H9 (cell line): Measurements from ENCODE around the gene HNRNPA3. TPM values are rescaled to one million over a fixed set of nuclear protein-coding genes. Genes with fewer than 3 reads are reported as not detected.
A peak's percentile ranks its signal among the peaks of the same experiment; 100 is the strongest.

Experiments
- DNase-seq: peaks from one replicate; pipeline ENCODE4 v3.0.0-alpha.2; 2017
- H2AFZ ChIP-seq: one replicate; pipeline ENCODE4 v1.6.1; 2013; ENCODE audit warnings: mild to moderate bottlenecking, low read length, control low read depth, moderate library complexity
- H2AK5ac ChIP-seq: 2 replicates; pipeline ENCODE4 v1.6.1; 2013; ENCODE audit warnings: low read length, control low read depth, mixed read lengths; ENCODE audit not compliant: insufficient read length
- H2BK120ac ChIP-seq: one replicate; pipeline ENCODE4 v1.6.1; 2013; ENCODE audit warnings: low read depth, mild to moderate bottlenecking, low read length, control low read depth, inconsistent platforms; ENCODE audit not compliant: poor library complexity, severe bottlenecking
- H2BK12ac ChIP-seq: 2 replicates; pipeline ENCODE4 v1.6.1; 2013; ENCODE audit warnings: low read length, control low read depth, mixed read lengths, low read depth; ENCODE audit not compliant: insufficient read length
- H2BK15ac ChIP-seq: 2 replicates; pipeline ENCODE4 v1.6.1; 2013; ENCODE audit warnings: low read depth, low read length, control low read depth
- H2BK20ac ChIP-seq: one replicate; pipeline ENCODE4 v1.6.1; 2013; ENCODE audit warnings: low read depth, mild to moderate bottlenecking, low read length, control low read depth, inconsistent platforms; ENCODE audit not compliant: poor library complexity, severe bottlenecking
- H2BK5ac ChIP-seq: 2 replicates; pipeline ENCODE4 v1.6.1; 2013; ENCODE audit warnings: low read length, control low read depth, mixed read lengths; ENCODE audit not compliant: insufficient read length
- H3K14ac ChIP-seq: 2 replicates; pipeline ENCODE4 v1.6.1; 2013; ENCODE audit warnings: low read length, control low read depth; ENCODE audit not compliant: insufficient read depth
- H3K18ac ChIP-seq: 2 replicates; pipeline ENCODE4 v1.6.1; 2013; ENCODE audit warnings: low read depth, mild to moderate bottlenecking, mixed read lengths, low read length, control low read depth; ENCODE audit not compliant: insufficient read length
- H3K23ac ChIP-seq: 2 replicates; pipeline ENCODE4 v1.6.1; 2013; ENCODE audit warnings: low read length, control low read depth, mixed read lengths, low read depth; ENCODE audit not compliant: insufficient read length
- H3K23me2 ChIP-seq: 2 replicates; pipeline ENCODE4 v1.6.1; 2013; ENCODE audit warnings: low read depth, mild to moderate bottlenecking, mixed read lengths, low read length, control low read depth; ENCODE audit not compliant: insufficient read length, poor library complexity, severe bottlenecking
- H3K27ac ChIP-seq: 2 replicates; pipeline ENCODE4 v1.5.1; 2013; ENCODE audit warnings: low read length, control low read depth, mixed read lengths, low read depth; ENCODE audit not compliant: insufficient read length
- H3K27me3 ChIP-seq: 2 replicates; pipeline ENCODE4 v1.6.1; 2013; ENCODE audit warnings: low read length, control low read depth, inconsistent platforms; ENCODE audit not compliant: insufficient read depth
- H3K4ac ChIP-seq: 2 replicates; pipeline ENCODE4 v1.6.1; 2013; ENCODE audit warnings: low read depth, mild to moderate bottlenecking, control low read depth, inconsistent platforms, low read length, moderate library complexity
- H3K4me1 ChIP-seq: 2 replicates; pipeline ENCODE4 v1.6.1; 2013; ENCODE audit warnings: low read length, control low read depth, inconsistent platforms; ENCODE audit not compliant: insufficient read depth
- H3K4me2 ChIP-seq: 2 replicates; pipeline ENCODE4 v1.6.1; 2013; ENCODE audit warnings: low read length, control low read depth, mixed read lengths; ENCODE audit not compliant: insufficient read length, insufficient read depth
- H3K56ac ChIP-seq: 2 replicates; pipeline ENCODE4 v1.6.1; 2013; ENCODE audit warnings: low read depth, mild to moderate bottlenecking, mixed read lengths, low read length, control low read depth; ENCODE audit not compliant: insufficient read length
- H3K79me1 ChIP-seq: 2 replicates; pipeline ENCODE4 v1.6.1; 2013; ENCODE audit warnings: low read depth, mild to moderate bottlenecking, moderate library complexity, low read length, control low read depth, inconsistent platforms; ENCODE audit not compliant: insufficient read depth, poor library complexity, severe bottlenecking
- H3K79me2 ChIP-seq: 2 replicates; pipeline ENCODE4 v1.6.1; 2013; ENCODE audit warnings: low read length, control low read depth, inconsistent platforms; ENCODE audit not compliant: insufficient read depth
- H3K9ac ChIP-seq: 2 replicates; pipeline ENCODE4 v1.6.1; 2013; ENCODE audit warnings: low read length, control low read depth, mixed read lengths; ENCODE audit not compliant: insufficient read length; ENCODE audit errors: extremely low read depth
- H3K9me3 ChIP-seq: one replicate; pipeline ENCODE4 v1.6.1; 2013; ENCODE audit warnings: low read depth, low read length, inconsistent platforms; ENCODE audit not compliant: control insufficient read depth
- H3T11ph ChIP-seq: one replicate; pipeline ENCODE4 v1.6.1; 2013; ENCODE audit warnings: mild to moderate bottlenecking, low read length, control low read depth, inconsistent platforms
- H4K20me1 ChIP-seq: one replicate; pipeline ENCODE4 v1.6.1; 2013; ENCODE audit not compliant: control insufficient read depth, insufficient read length, insufficient read depth
- H4K5ac ChIP-seq: 2 replicates; pipeline ENCODE4 v1.6.1; 2013; ENCODE audit warnings: low read depth, mild to moderate bottlenecking, mixed read lengths, low read length, control low read depth; ENCODE audit not compliant: insufficient read length
- H4K8ac ChIP-seq: replicated peaks from 2 replicates; pipeline ENCODE4 v1.6.1; 2013; ENCODE audit warnings: low read length, control low read depth, mixed read lengths, low read depth; ENCODE audit not compliant: insufficient read length
- H4K91ac ChIP-seq: 2 replicates; pipeline ENCODE4 v1.6.1; 2013; ENCODE audit warnings: low read depth, mild to moderate bottlenecking, moderate library complexity, mixed read lengths, low read length, control low read depth; ENCODE audit not compliant: insufficient read length
- H3K27ac Mint-ChIP-seq, 3 experiments: 2 replicates in 2 of 3; 3 replicates in 1 of 3; pipeline ENCODE4 v1.8.0; 2020 to 2021; ENCODE audit warnings: mixed read lengths in 3 of 3, mild to moderate bottlenecking in 1 of 3, moderate library complexity in 1 of 3
- H3K27me3 Mint-ChIP-seq: 2 replicates; pipeline ENCODE4 v1.8.0; 2021; ENCODE audit warnings: low read depth, mild to moderate bottlenecking, moderate library complexity, mixed read lengths
- H3K36me3 Mint-ChIP-seq, 3 experiments: 2 replicates in 2 of 3; 3 replicates in 1 of 3; pipeline ENCODE4 v1.8.0; 2020 to 2021; ENCODE audit warnings: low read depth in 3 of 3, mixed read lengths in 3 of 3; ENCODE audit not compliant: insufficient read depth in 1 of 3
- H3K4me1 Mint-ChIP-seq, 2 experiments: 2 replicates each; pipeline ENCODE4 v1.8.0; 2020; ENCODE audit warnings: mixed read lengths in 2 of 2
- H3K4me3 Mint-ChIP-seq, 2 experiments: 2 replicates in 1 of 2; 3 replicates in 1 of 2; pipeline ENCODE4 v1.8.0; 2020 to 2021; ENCODE audit warnings: mild to moderate bottlenecking in 2 of 2, mixed read lengths in 2 of 2, moderate library complexity in 1 of 2
- H3K9me3 Mint-ChIP-seq, 2 experiments: 2 replicates in 1 of 2; 3 replicates in 1 of 2; pipeline ENCODE4 v1.8.0; 2020; ENCODE audit warnings: mild to moderate bottlenecking in 2 of 2, mixed read lengths in 2 of 2, moderate library complexity in 1 of 2
- CTCF ChIP-seq: fragments of 200-600 bp; sonication (generic); conservative IDR thresholded peaks from 3 replicates; pipeline ENCODE4 v1.8.0; 2021; ENCODE audit warnings: antibody characterized with exemption, mild to moderate bottlenecking
- WGBS: extraction: QIAGEN DNeasy Blood & Tissue Kit; methylation state at CpG from one replicate; pipeline ENCODE4 v1.1.7; 2013; ENCODE audit warnings: missing lambda C conversion rate, low lambda C conversion rate, mixed read lengths; ENCODE audit not compliant: insufficient read length; ENCODE audit errors: extremely low coverage; 5-methylcytosine and 5-hydroxymethylcytosine counted together
- total RNA-seq: library from RNA; stranded (reverse); gene quantifications from 2 replicates; pipeline ENCODE4 v1.2.1, GENCODE V29; 2021

HNRNPA3 gene
- total RNA-seq, 1 experiment from 2014 or later, result 405 TPM

- no peak overlapping the region for H4K91ac ChIP-seq
- Mint-ChIP-seq H3K27ac (peak overlapping the region; percentile 20 to 95 (median 64); a peak in 5 of 7 replicates), H3K36me3 (no peaks in the 10 kb centered on the region; a peak in 3 of 7 replicates), H3K9me3 (no peaks in the 10 kb centered on the region), H3K4me1 (peaks cover 48 to 52% of the 10 kb centered on the region in 2 experiments), H3K4me3 (no peak overlapping the region), H3K27me3 (no peaks in the 10 kb centered on the region)
- no peaks in the 10 kb centered on the region for H3K9me3 ChIP-seq
- peaks cover 23% of the 10 kb centered on the region for H3K79me2 ChIP-seq
- no peaks in the 10 kb centered on the region for H3K27me3 ChIP-seq
- no peak overlapping the region for H3T11ph ChIP-seq
- no peak overlapping the region for H4K8ac ChIP-seq
- H2AK5ac ChIP-seq, result no peak overlapping the region
- H3K14ac ChIP-seq, result no peak overlapping the region
- no peak overlapping the region for H2BK120ac ChIP-seq
- no peak overlapping the region for H3K4me2 ChIP-seq
- H3K9ac ChIP-seq, result no peak overlapping the region
- no peak overlapping the region for H4K5ac ChIP-seq
- H2BK12ac ChIP-seq, result no peak overlapping the region
- H4K20me1 ChIP-seq, result peaks cover 2% of the 10 kb centered on the region
- no peaks in the 10 kb centered on the region for H3K23me2 ChIP-seq
- no peak overlapping the region for H2BK20ac ChIP-seq
- H3K18ac ChIP-seq, result no peak overlapping the region
- no peak overlapping the region for H3K27ac ChIP-seq
- DNase-seq, result no peak
- H3K4me1 ChIP-seq, result peaks cover 11% of the 10 kb centered on the region; the same call in 1 of the 2 replicates
- H2BK15ac ChIP-seq, result no peak overlapping the region
- H3K56ac ChIP-seq, result no peak overlapping the region
- no peak overlapping the region for H3K4ac ChIP-seq
- peaks cover 4% of the 10 kb centered on the region for H3K79me1 ChIP-seq
- no peak for TF ChIP-seq CTCF
- H3K23ac ChIP-seq, result no peak overlapping the region
- H2BK5ac ChIP-seq, result no peak overlapping the region
- no peak overlapping the region for H2AFZ ChIP-seq
- no CpG with 5 or more reads among the region's 4 CpGs for WGBS
These were observed 32.4 kb downstream of the HNRNPA3 start for GRCh38 chr2:177245010-177245422.
